ENCODE measurements around the gene ZNF692. TPM values are rescaled to one million over a fixed set of nuclear protein-coding genes. Genes with fewer than 3 reads are reported as not detected.

The ZNF692 gene
- total and polyA plus RNA-seq, 2 of the 13 experiments (the other 11 are each of a cell fraction or from before 2014, with no cell fraction given), result 27.3 to 45.8 TPM

GRCh38 chr1:248838357-248839167 is 20.3 kb downstream of the ZNF692 start (continued):
- TF ChIP-seq MZF1 (CRISPR knock-in tag; IDR thresholded peaks at IDR 0.05; ENCODE audit: borderline replicate concordance) (peak; percentile 61; the same call in 1 of the 2 replicates), MTF2 (CRISPR knock-in tag; IDR thresholded peaks at IDR 0.05; ENCODE audit: borderline replicate concordance) (no peak), THRA (CRISPR knock-in tag; IDR thresholded peaks at IDR 0.05; ENCODE audit: borderline replicate concordance) (peak; percentile 64; the same call in 1 of the 2 replicates), ZBTB7A (CRISPR knock-in tag; IDR thresholded peaks at IDR 0.05) (peak; percentile 70), BCL3 (CRISPR knock-in tag; IDR thresholded peaks at IDR 0.05) (peak; percentile 24; the same call in 1 of the 2 replicates), DBP (CRISPR knock-in tag; IDR thresholded peaks at IDR 0.05; ENCODE audit: not compliant biosample characterization) (peak; percentile 78), ZFP36 (IDR thresholded peaks at IDR 0.05; ENCODE audit: borderline replicate concordance, low read depth, low read length, partially characterized antibody) (no peak), IRF9 (CRISPR knock-in tag; IDR thresholded peaks at IDR 0.05; ENCODE audit: borderline replicate concordance) (peak; percentile 21), SOX5 (CRISPR knock-in tag; IDR thresholded peaks at IDR 0.05; ENCODE audit: borderline replicate concordance) (no peak), TBP (CRISPR knock-in tag; IDR thresholded peaks at IDR 0.05) (0 out of 2 replicates have a peak, but pooled peaks have one; percentile 15), E2F2 (CRISPR knock-in tag; IDR thresholded peaks at IDR 0.05; ENCODE audit: borderline replicate concordance) (0 out of 2 replicates have a peak, but pooled peaks have one; percentile 25), ZNF879 (CRISPR knock-in tag; IDR thresholded peaks at IDR 0.05) (no peak), JDP2 (CRISPR knock-in tag; IDR thresholded peaks at IDR 0.05; ENCODE audit: borderline replicate concordance) (no peak), MLLT10 (CRISPR knock-in tag; IDR thresholded peaks at IDR 0.05) (no peak), ATF7-NPFF (CRISPR knock-in tag; IDR thresholded peaks at IDR 0.05; ENCODE audit: low read depth) (peak; percentile 73), SNAPC2 (CRISPR knock-in tag; IDR thresholded peaks at IDR 0.05) (no peak), MIER3 (CRISPR knock-in tag; IDR thresholded peaks at IDR 0.05; ENCODE audit: borderline replicate concordance) (no peak), ZNF878 (CRISPR knock-in tag; IDR thresholded peaks at IDR 0.05) (no peak), ATF5 (CRISPR knock-in tag; IDR thresholded peaks at IDR 0.05; ENCODE audit: low read depth) (no peak), ZNF362 (CRISPR knock-in tag; IDR thresholded peaks at IDR 0.05; ENCODE audit: borderline replicate concordance) (no peak), SP2 (CRISPR knock-in tag; IDR thresholded peaks at IDR 0.05) (no peak)

Measured in HepG2 (cell line).